HepG2 (cell line): Measurements from ENCODE around the gene AP4E1. TPM values are rescaled to one million over a fixed set of nuclear protein-coding genes. Genes with fewer than 3 reads are reported as not detected.
"Not testable (repeated sequence)": the region's sequence is repeated elsewhere in the genome, so short reads cannot be mapped to it uniquely, and the experiment has no call there.

Source experiments
- ATAC-seq: fragments of 200-7000 bp; cut with Tn5 transposase; 3 replicates; pipeline ENCODE4 v1.9.1; 2020; ENCODE audit warnings: mild to moderate bottlenecking, moderate library complexity
- BruUV-seq: library from RNA; stranded (reverse); fragments of 400-500 nt; replicated peaks from 2 replicates; lab custom pipeline; 2021; lab: Mats Ljungman, UMichigan
- CTCF ChIA-PET: fragments of 300-600 bp; formaldehyde crosslinking; extraction: SDS; loops from one replicate; lab custom pipeline; 2021; ENCODE audit warnings: low total read pairs, inconsistent platforms, low intra/inter-chr PET ratio; lab: Yijun Ruan, JAX
- POLR2A ChIA-PET: fragments of 350-600 bp; sonication (Branson Sonifier 250); formaldehyde crosslinking; loops from one replicate; lab custom pipeline; 2020; ENCODE audit warnings: antibody characterized with exemption, inconsistent platforms; lab: Yijun Ruan, JAX
- DNase-seq: peaks from one replicate; pipeline ENCODE4 v3.0.0-alpha.2; 2015; ENCODE audit warnings: low spot score
- FAIRE-seq: peaks from 3 replicates; lab custom pipeline; 2011; peaks lifted over from hg19 to GRCh38; lab: Jason Lieb, UNC
- H2AFZ ChIP-seq: one replicate; pipeline ENCODE4 v1.6.1; 2011; ENCODE audit warnings: low read length, inconsistent platforms
- H3K27ac ChIP-seq: fragments of 300-600 bp; 3 replicates; pipeline ENCODE4 v1.8.0; 2011; ENCODE audit warnings: mixed run types, mild to moderate bottlenecking, mixed read lengths, low read length, inconsistent platforms; ENCODE audit not compliant: insufficient read depth; ENCODE audit errors: extremely low read length
- H3K27me3 ChIP-seq, 2 experiments: fragments of 200-600 bp in 1 of 2; 2 replicates in 1 of 2; 3 replicates in 1 of 2; pipeline versions ENCODE4 v1.6.0 to v1.8.0; 2011; ENCODE audit warnings: low read length in 2 of 2, mild to moderate bottlenecking in 2 of 2, moderate library complexity in 2 of 2, inconsistent platforms in 1 of 2; ENCODE audit not compliant: insufficient read depth in 2 of 2, control insufficient read depth in 1 of 2
- H3K36me3 ChIP-seq, 2 experiments: fragments of 200-600 bp in 1 of 2; replicated peaks in 1 of 2; 2 replicates in 1 of 2; 3 replicates in 1 of 2; pipeline versions ENCODE4 v1.5.1 to v1.8.0; 2011; ENCODE audit warnings: low read length in 2 of 2, inconsistent platforms in 1 of 2; ENCODE audit not compliant: insufficient read depth in 2 of 2, control insufficient read depth in 1 of 2
- H3K4me1 ChIP-seq: 2 replicates; pipeline ENCODE4 v1.5.1; 2012; ENCODE audit warnings: low read length, inconsistent platforms; ENCODE audit not compliant: insufficient read depth
- H3K4me2 ChIP-seq: 2 replicates; pipeline ENCODE4 v1.6.0; 2011; ENCODE audit warnings: low read depth, low read length, inconsistent platforms
- H3K4me3 ChIP-seq, 3 experiments: fragments of 200-600 bp in 1 of 3; sonication (generic), shearing (Covaris generic) in 1 of 3; replicated peaks in 1 of 3; 2 replicates each; pipeline ENCODE4 v1.5.1; 2011 to 2016; ENCODE audit warnings: low read length in 3 of 3, inconsistent platforms in 2 of 3, low read depth in 2 of 3, mild to moderate bottlenecking in 2 of 3, control low read depth in 1 of 3, mixed read lengths in 1 of 3; ENCODE audit not compliant: insufficient read depth in 1 of 3
- H3K79me2 ChIP-seq: one replicate; pipeline ENCODE4 v1.6.1; 2011; ENCODE audit warnings: low read length, inconsistent platforms; ENCODE audit not compliant: insufficient read depth
- H3K9ac ChIP-seq: 2 replicates; pipeline ENCODE4 v1.6.0; 2011; ENCODE audit warnings: mild to moderate bottlenecking, low read depth, low read length, inconsistent platforms; ENCODE audit not compliant: insufficient read depth
- H3K9me3 ChIP-seq: 2 replicates; pipeline ENCODE4 v1.5.1; 2012; ENCODE audit warnings: mild to moderate bottlenecking, low read length
- H4K20me1 ChIP-seq: 2 replicates; pipeline ENCODE4 v1.6.0; 2011; ENCODE audit warnings: inconsistent platforms, mild to moderate bottlenecking, low read length, moderate library complexity; ENCODE audit not compliant: insufficient read depth
- DPF2 ChIP-seq: sonication (generic); formaldehyde crosslinking; IDR thresholded peaks from 2 replicates; pipeline ENCODE4 v1.4.0; 2020; ENCODE audit warnings: mild to moderate bottlenecking, low read depth, missing genetic modification reagents, borderline replicate concordance
- SIX1 ChIP-seq: sonication (generic); formaldehyde crosslinking; IDR thresholded peaks from 2 replicates; pipeline ENCODE4 v1.4.0; 2020; ENCODE audit warnings: missing genetic modification reagents, borderline replicate concordance
- TMF1 ChIP-seq: sonication (generic); formaldehyde crosslinking; IDR thresholded peaks from 2 replicates; pipeline ENCODE4 v1.8.1; 2022; ENCODE audit warnings: low read depth, missing genetic modification reagents
- ZFP90 ChIP-seq: sonication (generic); formaldehyde crosslinking; IDR thresholded peaks from 2 replicates; pipeline ENCODE4 v1.8.0; 2022; ENCODE audit warnings: missing genetic modification reagents, mild to moderate bottlenecking, inconsistent platforms, borderline replicate concordance
- ZNF407 ChIP-seq: sonication (generic); formaldehyde crosslinking; IDR thresholded peaks from one replicate; pipeline ENCODE4 v1.5.1; 2020; ENCODE audit warnings: mild to moderate bottlenecking, missing genetic modification reagents; ENCODE audit errors: not compliant biosample characterization
- ZNF770 ChIP-seq: sonication (generic); formaldehyde crosslinking; IDR thresholded peaks from 2 replicates; pipeline ENCODE4 v1.5.0; 2020; ENCODE audit warnings: mild to moderate bottlenecking, missing genetic modification reagents
- WGBS: methylation state at CpG from one replicate; pipeline ENCODE4 v1.1.6; 2017; ENCODE audit warnings: low lambda C conversion rate; 5-methylcytosine and 5-hydroxymethylcytosine counted together
- in situ Hi-C: cut with HindIII; loops from 2 replicates; pipeline ENCODE4 v1.10.0; 2017; ENCODE audit warnings: low pct_unique_long_range_greater_than_20kb; ENCODE audit not compliant: extremely low pct_ligation_motif_present
- intact Hi-C: fragments of 100-400 bp; cut with micrococcal nuclease; formaldehyde crosslinking; loops from one replicate; pipeline ENCODE4 v1.10.0; 2022; ENCODE audit not compliant: unreplicated experiment
- polyA plus RNA-seq, 8 experiments: library from polyadenylated mRNA; depleted of rRNA in 3 of 8; stranded (reverse) in 7 of 8; unstranded in 1 of 8; fragments of >200 nt; fragmentation: Illumina TruSeq in 4 of 8; extraction: Trizol in 4 of 8; gene quantifications; 2 replicates each; pipeline versions ENCODE4 v1.2.1 to v1.2.3, GENCODE V29; 2011 to 2016; ENCODE audit warnings: low read depth in 4 of 8, missing spikeins in 1 of 8, mixed read lengths in 1 of 8; ENCODE audit not compliant: insufficient read depth in 1 of 8
- total RNA-seq, 5 experiments: library from RNA; depleted of rRNA; stranded (reverse); fragments of >200 nt; fragmentation: Illumina TruSeq; extraction: Trizol; gene quantifications; 2 replicates each; pipeline ENCODE4 v1.2.3, GENCODE V29; 2016; ENCODE audit warnings: low read depth in 1 of 5

AP4E1 gene
- total and polyA plus RNA-seq, 2 of the 13 experiments (the other 11 are each of a cell fraction or from before 2014, with no cell fraction given) = 2.2 to 7.8 TPM

- WGBS = 87% methylated on average over 8 of the region's 8 CpGs
- in situ Hi-C loops = loop anchor here (25.0 kb wide), 1 partner anchor 714 kb away; the partner anchor contains the start of gene SLC27A2
- TF ChIP-seq ZNF770 (CRISPR knock-in tag) = peak; percentile 68; the same call in 1 of the 2 replicates
Measured at GRCh38 chr15:50901390-50901789, 7.1 kb upstream of the AP4E1 start.

GRCh38 chr15:50904211-50904610 lies 4.3 kb upstream of the AP4E1 start:
- Histone ChIP-seq H3K9ac (no peak overlapping the region), H2AFZ (no peak overlapping the region), H3K4me1 (no peaks in the 10 kb centered on the region), H3K27ac (no peak overlapping the region), H3K36me3 (no peaks in the 10 kb centered on the region), H3K4me2 (no peak overlapping the region), H3K27me3 (no peaks in the 10 kb centered on the region; a peak in 1 of 5 replicates), H4K20me1 (no peaks in the 10 kb centered on the region), H3K9me3 (no peaks in the 10 kb centered on the region), H3K4me3 (no peak overlapping the region), H3K79me2 (peaks cover 9% of the 10 kb centered on the region)
- POLR2A ChIA-PET = no interaction called here
- in situ Hi-C loops (loop anchor here (25.0 kb wide), 1 partner anchor 717 kb away; the partner anchor contains the start of gene SLC27A2), intact Hi-C loops (no loop called here)
- CTCF ChIA-PET = no interaction called here
- no TSS peak for BruUV-seq
- DNase-seq = no peak
- ATAC-seq = no peak
- no peak for FAIRE-seq
- TF ChIP-seq ZFP90 (CRISPR knock-in tag) (no peak), SIX1 (CRISPR knock-in tag) (no peak), DPF2 (CRISPR knock-in tag) (no peak), TMF1 (no peak), ZNF407 (no peak)

More at GRCh38 chr15:50901390-50901789, 7.1 kb upstream of the AP4E1 start:
- ATAC-seq, H3K4me1 ChIP-seq, H2AFZ ChIP-seq, H3K4me2 ChIP-seq, H3K9me3 ChIP-seq, POLR2A ChIA-PET, intact Hi-C loops, CTCF ChIA-PET, DNase-seq, H4K20me1 ChIP-seq, H3K36me3 ChIP-seq, H3K27ac ChIP-seq, BruUV-seq, FAIRE-seq, H3K9ac ChIP-seq, H3K27me3 ChIP-seq, H3K4me3 ChIP-seq, H3K79me2 ChIP-seq: not testable (repeated sequence)
